Ovary (tissue), 9 donors: ENCODE measurements around the gene ALOXE3. TPM values are rescaled to one million over a fixed set of nuclear protein-coding genes. Genes with fewer than 3 reads are reported as not detected.

Experiments used
- DNase-seq, 5 donors: peaks; one replicate each; pipeline ENCODE4 v3.0.0-alpha.2; 2019 to 2020
- H3K27ac ChIP-seq, 2 donors: fragments of 200-600 bp; one replicate each; pipeline versions ENCODE4 v1.5.1 to v1.8.0; 2019 to 2022
- H3K27me3 ChIP-seq: fragments of 200-600 bp; one replicate; pipeline ENCODE4 v1.8.0; 2022
- H3K36me3 ChIP-seq: fragments of 200-600 bp; sonication (generic); one replicate; pipeline ENCODE4 v1.5.1; 2019
- H3K4me1 ChIP-seq: one replicate; pipeline ENCODE4 v1.8.1; 2013; ENCODE audit warnings: mild to moderate bottlenecking, moderate library complexity; ENCODE audit not compliant: insufficient read depth
- H3K4me3 ChIP-seq: fragments of 200-600 bp; sonication (generic); one replicate; pipeline ENCODE4 v1.5.1; 2017
- H3K9me3 ChIP-seq, 2 donors: fragments of 200-600 bp in 1 of 2; sonication (generic) in 1 of 2; one replicate each; pipeline versions ENCODE4 v1.5.1 to v1.8.1; 2013 to 2019; ENCODE audit warnings: mild to moderate bottlenecking in 1 of 2, moderate library complexity in 1 of 2
- CTCF ChIP-seq, 3 donors: fragments of 450-650 bp in 2 of 3; fragments of 200-600 bp in 1 of 3; IDR thresholded peaks; one replicate each; pipeline versions ENCODE4 v1.5.1 to v1.8.0; 2016 to 2022; ENCODE audit warnings: antibody characterized with exemption in 3 of 3, mild to moderate bottlenecking in 1 of 3
- EP300 ChIP-seq: sonication (generic); formaldehyde crosslinking; IDR thresholded peaks from one replicate; pipeline ENCODE4 v1.6.1; 2017; ENCODE audit warnings: antibody characterized with exemption
- POLR2A ChIP-seq: fragments of 450-650 bp; IDR thresholded peaks from one replicate; pipeline ENCODE4 v1.6.1; 2017; ENCODE audit warnings: antibody characterized with exemption, mild to moderate bottlenecking, moderate library complexity
- WGBS, 3 donors: extraction: QIAGEN DNeasy Blood & Tissue Kit in 1 of 3; methylation state at CpG; one replicate each; pipeline versions ENCODE4 v1.1.5 to v1.1.7; 2013 to 2017; 5-methylcytosine and 5-hydroxymethylcytosine counted together
- intact Hi-C, 4 donors: fragments of 100-400 bp; cut with DNase I; formaldehyde crosslinking; loops; one replicate each; pipeline versions ENCODE4 v1.11.0 to v1.15.1; 2022 to 2023
- microRNA-seq, 3 donors: library from miRNA; unstranded; fragments of <30 nt; microRNA quantifications; one replicate each; pipeline versions ENCODE4 to v1.2.0, GENCODE V29; 2019 to 2020
- polyA plus RNA-seq, 2 donors: library from polyadenylated mRNA; stranded (reverse); fragments of 200-250 nt in 1 of 2; fragments of 350-450 nt in 1 of 2; fragmentation: Illumina TruSeq in 1 of 2; extraction: RNeasy Lipid Tissue Mini Kit (QIAGEN cat#74804) in 1 of 2; gene quantifications; one replicate each; pipeline ENCODE4 v1.2.3, GENCODE V29; 2013 to 2014
- small RNA-seq: library from RNA; depleted of rRNA; stranded (forward); fragments of <200 nt; gene quantifications from one replicate; pipeline ENCODE3, GENCODE V24; 2016
- total RNA-seq, 7 donors: library from RNA; depleted of rRNA in 2 of 7; stranded (reverse); fragments of >200 nt in 2 of 7; fragmentation: NEBNext Ultra II Directional in 3 of 7; extraction: Animal tissue kit (Norgen Biotek cat#: 25700) in 3 of 7; gene quantifications; one replicate each; pipeline versions ENCODE4 v1.1.0 to v1.2.4, GENCODE V29; 2016 to 2023
- donor health status: DM: no; HTN: no; CAD: no; lungs with moderate emphysema.
- donor health status: DM: no; HTN: no; CAD: no.
- donor health status: Bipolar disorder and iron deficiency.
- donor health status: DM: yes; HTN: yes; CAD: no.
- donor health status: DM: no; HTN: no; CAD: no.
- donor health status: DM: yes; HTN: yes; CAD: no.

Gene ALOXE3
- total and polyA plus RNA-seq, 9 donors, result 0.07 TPM; not detected in 8

- TF ChIP-seq EP300 (no peak), POLR2A (no peak), CTCF (IDR thresholded peaks at IDR 0.05) (no peak)
- Histone ChIP-seq H3K9me3 (no peaks in the 10 kb centered on the region), H3K4me3 (no peak overlapping the region), H3K27me3 (no peaks in the 10 kb centered on the region), H3K27ac (no peak overlapping the region), H3K4me1 (no peaks in the 10 kb centered on the region), H3K36me3 (no peaks in the 10 kb centered on the region)
- 78 to 81% (median 79%) methylated on average over 23 to 24 of the region's 24 CpGs for WGBS, 3 donors
- intact Hi-C loops, result no loop called here
- DNase-seq, result no peak
Measured at GRCh38 chr17:8046929-8047768, 71.2 kb downstream of the ALOXE3 start.

DNA sequence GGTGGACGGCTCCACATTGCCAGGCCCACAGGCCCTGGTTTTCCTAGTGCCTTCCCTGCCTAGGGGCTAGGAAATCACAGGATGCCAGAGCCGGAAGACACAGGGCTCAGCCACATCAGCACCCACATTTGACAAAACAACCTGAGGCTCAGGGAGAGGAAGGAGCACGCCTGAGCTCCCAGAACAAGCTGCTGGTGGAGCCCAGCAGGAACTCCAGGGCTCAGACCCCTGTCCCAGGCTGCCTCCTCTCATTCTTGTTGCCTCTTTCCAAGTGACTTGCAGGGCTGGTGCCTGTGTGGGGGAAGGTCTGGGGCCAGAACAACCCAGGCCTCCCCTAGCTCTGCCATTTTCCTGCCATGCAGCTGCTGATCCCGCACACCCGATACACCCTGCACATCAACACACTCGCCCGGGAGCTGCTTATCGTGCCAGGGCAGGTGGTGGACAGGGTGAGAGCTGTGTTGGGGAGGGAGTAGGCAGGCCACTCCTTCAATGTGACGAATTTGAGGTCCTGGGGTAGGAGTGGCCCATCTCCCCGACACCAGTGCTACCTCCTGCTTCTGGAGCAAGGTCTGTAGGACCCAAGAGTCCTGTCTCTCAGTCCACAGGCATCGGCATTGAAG is 71.9 kb downstream of the ALOXE3 start:
- H3K4me1 ChIP-seq, result no peaks in the 10 kb centered on the region
- TF ChIP-seq POLR2A (no peak), CTCF (IDR thresholded peaks at IDR 0.05) (no peak), EP300 (no peak)
- intact Hi-C loops, result no loop called here
- H3K36me3 ChIP-seq, result no peaks in the 10 kb centered on the region
- no peaks in the 10 kb centered on the region for H3K27me3 ChIP-seq
- no peak overlapping the region for H3K27ac ChIP-seq
- DNase-seq, result no peak
- WGBS, 3 donors, result 79 to 84% (median 83%) methylated on average over 11 of the region's 11 CpGs
- H3K9me3 ChIP-seq, result no peaks in the 10 kb centered on the region
- no peak overlapping the region for H3K4me3 ChIP-seq

Small RNA genes within 50 kb of the gene (microRNA-seq; reads per million reads assigned to microRNA genes)
- 0 reads per million in 3 donors for gene MIR4314
- gene MIR6883, result 0.36 to 0.75 (median 0.47) reads per million in 3 donors

Small RNA genes within 50 kb of the gene (small RNA-seq; reads per million reads assigned to genes)
- not detected for gene MIR4314

Other genes starting within 250 kb of the ALOXE3 start
- 100 to 1,000 TPM in 4 of 7 donors, 10 to 100 TPM in 3; 65.7 to 145 (median 114) TPM for gene CHD3, start 229.7 kb downstream of the ALOXE3 start, total RNA-seq
- 100 to 1,000 TPM in 1 of 2 donors, 10 to 100 TPM in 1; 87.2 to 100 TPM for gene CHD3, start 229.7 kb downstream of the ALOXE3 start, polyA plus RNA-seq
- 10 to 100 TPM in 1 of 7 donors, 1 to 10 TPM in 6; 2.7 to 16.5 (median 5.2) TPM for gene RNF227, start 202.2 kb downstream of the ALOXE3 start, total RNA-seq
- 1 to 10 TPM; 4.3 to 8.6 TPM for gene RNF227, start 202.2 kb downstream of the ALOXE3 start, polyA plus RNA-seq
- 1 to 10 TPM in 5 of 7 donors, under 1 TPM in 2; 0.48 to 5.9 (median 2.2) TPM for gene KCNAB3, start 188.7 kb downstream of the ALOXE3 start, total RNA-seq
- 1 to 10 TPM; 1.9 to 3.9 TPM for gene KCNAB3, start 188.7 kb downstream of the ALOXE3 start, polyA plus RNA-seq
- 10 to 100 TPM; 27.5 to 94.3 (median 74.0) TPM for gene TRAPPC1, start 186.6 kb downstream of the ALOXE3 start, total RNA-seq
- 100 to 1,000 TPM in 1 of 2 donors, 10 to 100 TPM in 1; 77.5 to 238 TPM for gene TRAPPC1, start 186.6 kb downstream of the ALOXE3 start, polyA plus RNA-seq
- 10 to 100 TPM; 15.0 to 27.3 (median 25.9) TPM for gene CNTROB, start 186.3 kb downstream of the ALOXE3 start, total RNA-seq
- 10 to 100 TPM; 24.3 to 25.3 TPM for gene CNTROB, start 186.3 kb downstream of the ALOXE3 start, polyA plus RNA-seq
- under 1 TPM in 2 of 7 donors, not detected in 5; 0.05 to 0.42 TPM for gene GUCY2D, start 115.9 kb downstream of the ALOXE3 start, total RNA-seq
- gene GUCY2D, start 115.9 kb downstream of the ALOXE3 start, polyA plus RNA-seq, result under 1 TPM in 1 of 2 donors, not detected in 1; 0.10 TPM
- 10 to 100 TPM in 1 of 7 donors, 1 to 10 TPM in 1, under 1 TPM in 4, not detected in 1; 0.23 to 14.9 (median 0.78) TPM for gene ALOX15B, start 79.5 kb downstream of the ALOXE3 start, total RNA-seq
- under 1 TPM; 0.25 to 0.88 TPM for gene ALOX15B, start 79.5 kb downstream of the ALOXE3 start, polyA plus RNA-seq
- gene ALOX12B, start 30.8 kb downstream of the ALOXE3 start, total RNA-seq, result under 1 TPM in 1 of 7 donors, not detected in 6; 0.70 TPM
- not detected for gene ALOX12B, start 30.8 kb downstream of the ALOXE3 start, polyA plus RNA-seq
- under 1 TPM in 6 of 7 donors, not detected in 1; 0.11 to 0.97 (median 0.81) TPM for gene HES7, start 5.6 kb upstream of the ALOXE3 start, total RNA-seq
- gene HES7, start 5.6 kb upstream of the ALOXE3 start, polyA plus RNA-seq, result under 1 TPM in 1 of 2 donors, not detected in 1; 0.25 TPM
- 100 to 1,000 TPM in 6 of 7 donors, 10 to 100 TPM in 1; 74.9 to 394 (median 165) TPM for gene PER1, start 33.9 kb upstream of the ALOXE3 start, total RNA-seq
- 100 to 1,000 TPM in 1 of 2 donors, 10 to 100 TPM in 1; 12.8 to 164 TPM for gene PER1, start 33.9 kb upstream of the ALOXE3 start, polyA plus RNA-seq
- 100 to 1,000 TPM in 4 of 7 donors, 10 to 100 TPM in 3; 35.5 to 147 (median 118) TPM for gene VAMP2, start 44.4 kb upstream of the ALOXE3 start, total RNA-seq
- gene VAMP2, start 44.4 kb upstream of the ALOXE3 start, polyA plus RNA-seq, result 100 to 1,000 TPM in 1 of 2 donors, 10 to 100 TPM in 1; 99.2 to 233 TPM
- 10 to 100 TPM in 5 of 7 donors, 1 to 10 TPM in 2; 7.5 to 57.6 (median 16.1) TPM for gene TMEM107, start 57.9 kb upstream of the ALOXE3 start, total RNA-seq
- gene TMEM107, start 57.9 kb upstream of the ALOXE3 start, polyA plus RNA-seq, result 10 to 100 TPM in 1 of 2 donors, 1 to 10 TPM in 1; 8.2 to 10.3 TPM
- gene BORCS6, start 71.7 kb upstream of the ALOXE3 start, total RNA-seq, result 1 to 10 TPM; 5.5 to 7.2 (median 6.7) TPM
- 1 to 10 TPM; 1.3 to 7.2 TPM for gene BORCS6, start 71.7 kb upstream of the ALOXE3 start, polyA plus RNA-seq
- gene AURKB, start 92.1 kb upstream of the ALOXE3 start, total RNA-seq, result 1 to 10 TPM in 2 of 7 donors, under 1 TPM in 2, not detected in 3; 0.80 to 1.7 (median 1.1) TPM
- 1 to 10 TPM in 1 of 2 donors, under 1 TPM in 1; 0.68 to 1.5 TPM for gene AURKB, start 92.1 kb upstream of the ALOXE3 start, polyA plus RNA-seq
- 10 to 100 TPM; 28.3 to 60.0 (median 48.7) TPM for gene CTC1, start 129.5 kb upstream of the ALOXE3 start, total RNA-seq
- gene CTC1, start 129.5 kb upstream of the ALOXE3 start, polyA plus RNA-seq, result 10 to 100 TPM; 18.4 to 33.4 TPM
- gene PFAS, start 130.8 kb upstream of the ALOXE3 start, total RNA-seq, result 10 to 100 TPM in 6 of 7 donors, 1 to 10 TPM in 1; 6.6 to 69.9 (median 35.3) TPM
- gene PFAS, start 130.8 kb upstream of the ALOXE3 start, polyA plus RNA-seq, result 10 to 100 TPM in 1 of 2 donors, 1 to 10 TPM in 1; 8.4 to 11.0 TPM
- 10 to 100 TPM; 14.5 to 37.8 (median 28.0) TPM for gene RANGRF, start 170.2 kb upstream of the ALOXE3 start, total RNA-seq
- 10 to 100 TPM; 30.1 to 48.3 TPM for gene RANGRF, start 170.2 kb upstream of the ALOXE3 start, polyA plus RNA-seq
- gene SLC25A35, start 176.9 kb upstream of the ALOXE3 start, total RNA-seq, result 1 to 10 TPM in 6 of 7 donors, under 1 TPM in 1; 0.72 to 6.4 (median 1.8) TPM
- 1 to 10 TPM; 2.5 to 3.6 TPM for gene SLC25A35, start 176.9 kb upstream of the ALOXE3 start, polyA plus RNA-seq
- 10 to 100 TPM in 1 of 7 donors, 1 to 10 TPM in 6; 1.7 to 11.3 (median 3.6) TPM for gene ARHGEF15, start 191.7 kb upstream of the ALOXE3 start, total RNA-seq
- 1 to 10 TPM; 4.9 to 9.8 TPM for gene ARHGEF15, start 191.7 kb upstream of the ALOXE3 start, polyA plus RNA-seq
- gene ODF4, start 221.3 kb upstream of the ALOXE3 start, total RNA-seq, result not detected
- not detected for gene ODF4, start 221.3 kb upstream of the ALOXE3 start, polyA plus RNA-seq